Body of pancreas (tissue), 4 donors: Measurements from ENCODE around the gene SPAG6.

ENCODE experiments used
- POLR2A ChIP-seq, 3 donors: fragments of 450-650 bp; IDR thresholded peaks; one replicate each; pipeline ENCODE4 v1.6.1; 2016; ENCODE audit warnings: antibody characterized with exemption in 3 of 3, mild to moderate bottlenecking in 2 of 3
- TF ChIP-seq, protein P1 (sequence below), 7 experiments: fragments of 450-650 bp in 4 of 7; fragments of 200-600 bp in 3 of 7; sonication (generic) in 3 of 7; IDR thresholded peaks; one replicate each; pipeline ENCODE4 v1.5.1; 2016 to 2019; ENCODE audit warnings: antibody characterized with exemption in 7 of 7

DNA sequence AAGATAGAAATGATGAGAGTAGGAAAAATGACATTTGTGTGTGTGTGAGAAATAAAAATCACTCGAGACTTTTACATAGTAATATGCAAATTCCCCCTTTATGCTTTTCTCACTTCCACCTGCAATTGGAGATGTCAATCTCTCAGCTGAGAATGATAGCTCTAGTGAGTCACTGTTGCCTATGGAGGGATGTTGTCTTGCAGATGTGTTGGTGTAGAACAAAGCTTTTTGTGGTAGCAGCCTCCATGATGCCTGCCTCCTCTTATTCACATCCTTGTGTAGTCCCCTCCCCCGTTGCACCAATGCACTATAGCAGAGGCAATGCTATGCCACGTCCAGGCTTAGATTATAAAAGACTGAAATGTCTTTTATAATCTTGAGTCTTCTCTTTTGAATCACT, 33.8 kb downstream of the SPAG6 start:
- TF ChIP-seq, protein P1, sequence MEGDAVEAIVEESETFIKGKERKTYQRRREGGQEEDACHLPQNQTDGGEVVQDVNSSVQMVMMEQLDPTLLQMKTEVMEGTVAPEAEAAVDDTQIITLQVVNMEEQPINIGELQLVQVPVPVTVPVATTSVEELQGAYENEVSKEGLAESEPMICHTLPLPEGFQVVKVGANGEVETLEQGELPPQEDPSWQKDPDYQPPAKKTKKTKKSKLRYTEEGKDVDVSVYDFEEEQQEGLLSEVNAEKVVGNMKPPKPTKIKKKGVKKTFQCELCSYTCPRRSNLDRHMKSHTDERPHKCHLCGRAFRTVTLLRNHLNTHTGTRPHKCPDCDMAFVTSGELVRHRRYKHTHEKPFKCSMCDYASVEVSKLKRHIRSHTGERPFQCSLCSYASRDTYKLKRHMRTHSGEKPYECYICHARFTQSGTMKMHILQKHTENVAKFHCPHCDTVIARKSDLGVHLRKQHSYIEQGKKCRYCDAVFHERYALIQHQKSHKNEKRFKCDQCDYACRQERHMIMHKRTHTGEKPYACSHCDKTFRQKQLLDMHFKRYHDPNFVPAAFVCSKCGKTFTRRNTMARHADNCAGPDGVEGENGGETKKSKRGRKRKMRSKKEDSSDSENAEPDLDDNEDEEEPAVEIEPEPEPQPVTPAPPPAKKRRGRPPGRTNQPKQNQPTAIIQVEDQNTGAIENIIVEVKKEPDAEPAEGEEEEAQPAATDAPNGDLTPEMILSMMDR (IDR thresholded peaks at IDR 0.05): no peak
- TF ChIP-seq POLR2A (IDR thresholded peaks at IDR 0.05): no peak
